Measurements from ENCODE around the gene DYNC1I1. TPM values are rescaled to one million over a fixed set of nuclear protein-coding genes. Genes with fewer than 3 reads are reported as not detected.

Gene DYNC1I1
- total RNA-seq, 1 experiment from 2014 or later, result 11.9 TPM

- H3K4me1 ChIP-seq, result peaks cover 60% of the 10 kb centered on the region
- H3K27ac ChIP-seq, result peak overlapping the region; percentile 34
- H3K9me3 ChIP-seq (replicated peaks), result no peaks in the 10 kb centered on the region
- peak; percentile 26 to 76 for DNase-seq
- H3K4me3 ChIP-seq, result no peak overlapping the region
- no peaks in the 10 kb centered on the region; the same call in 1 of the 2 replicates for H3K36me3 ChIP-seq
- no peaks in the 10 kb centered on the region for H3K27me3 ChIP-seq
Observed at GRCh38 chr7:95804052-95804451, 31.7 kb downstream of the DYNC1I1 start.

- Histone ChIP-seq H3K27me3 (no peaks in the 10 kb centered on the region), H3K4me1 (peaks cover 50% of the 10 kb centered on the region), H3K4me3 (no peak overlapping the region), H3K9me3 (replicated peaks) (no peaks in the 10 kb centered on the region), H3K36me3 (no peaks in the 10 kb centered on the region; the same call in 1 of the 2 replicates), H3K27ac (no peak overlapping the region)
- DNase-seq, result no peak
Observed at GRCh38 chr7:95805909-95806308, 33.6 kb downstream of the DYNC1I1 start.

- no peak overlapping the region; the same call in 1 of the 2 replicates for H3K27ac ChIP-seq
- DNase-seq, result peak; percentile 49 to 61
- no peaks in the 10 kb centered on the region for H3K9me3 ChIP-seq (replicated peaks)
- H3K36me3 ChIP-seq, result no peaks in the 10 kb centered on the region; the same call in 1 of the 2 replicates
- no peaks in the 10 kb centered on the region for H3K27me3 ChIP-seq
- no peak overlapping the region for H3K4me3 ChIP-seq
- peaks cover 44% of the 10 kb centered on the region for H3K4me1 ChIP-seq
Observed at GRCh38 chr7:95808396-95808795, 36.0 kb downstream of the DYNC1I1 start.

GRCh38 chr7:95811846-95812445, 39.6 kb downstream of the DYNC1I1 start:
- H3K27me3 ChIP-seq, result no peaks in the 10 kb centered on the region
- no peak overlapping the region for H3K4me3 ChIP-seq
- H3K4me1 ChIP-seq, result peaks cover 25% of the 10 kb centered on the region
- no peak for DNase-seq
- H3K36me3 ChIP-seq, result no peaks in the 10 kb centered on the region
- H3K27ac ChIP-seq, result no peak overlapping the region
- no peaks in the 10 kb centered on the region for H3K9me3 ChIP-seq (replicated peaks)

GRCh38 chr7:95814721-95815120, 42.4 kb downstream of the DYNC1I1 start:
- DNase-seq, result no peak
- H3K27me3 ChIP-seq, result no peaks in the 10 kb centered on the region
- H3K9me3 ChIP-seq (replicated peaks), result no peaks in the 10 kb centered on the region
- no peak overlapping the region for H3K27ac ChIP-seq
- H3K4me3 ChIP-seq, result no peak overlapping the region
- H3K4me1 ChIP-seq, result no peaks in the 10 kb centered on the region
- no peaks in the 10 kb centered on the region; the same call in 1 of the 2 replicates for H3K36me3 ChIP-seq

- Histone ChIP-seq H3K4me3 (no peak overlapping the region), H3K27ac (no peak overlapping the region), H3K9me3 (replicated peaks) (no peaks in the 10 kb centered on the region), H3K4me1 (no peaks in the 10 kb centered on the region), H3K27me3 (no peaks in the 10 kb centered on the region), H3K36me3 (no peaks in the 10 kb centered on the region; the same call in 1 of the 2 replicates)
- DNase-seq, result no peak
Observed at GRCh38 chr7:95817866-95818640, 45.7 kb downstream of the DYNC1I1 start.

GRCh38 chr7:95820778-95821177, 48.4 kb downstream of the DYNC1I1 start:
- no peaks in the 10 kb centered on the region for H3K27me3 ChIP-seq
- H3K4me3 ChIP-seq, result no peak overlapping the region
- no peaks in the 10 kb centered on the region for H3K4me1 ChIP-seq
- no peaks in the 10 kb centered on the region for H3K9me3 ChIP-seq (replicated peaks)
- DNase-seq, result no peak
- no peak overlapping the region for H3K27ac ChIP-seq
- no peaks in the 10 kb centered on the region; the same call in 1 of the 2 replicates for H3K36me3 ChIP-seq

GRCh38 chr7:95822717-95823116, 50.4 kb downstream of the DYNC1I1 start:
- Histone ChIP-seq H3K36me3 (no peaks in the 10 kb centered on the region; the same call in 1 of the 2 replicates), H3K9me3 (replicated peaks) (no peaks in the 10 kb centered on the region), H3K27me3 (no peaks in the 10 kb centered on the region), H3K4me1 (no peaks in the 10 kb centered on the region), H3K27ac (no peak overlapping the region), H3K4me3 (no peak overlapping the region)
- DNase-seq, result no peak

- H3K36me3 ChIP-seq, result no peaks in the 10 kb centered on the region
- no peak overlapping the region for H3K4me3 ChIP-seq
- no peaks in the 10 kb centered on the region; the same call in 1 of the 2 replicates for H3K4me1 ChIP-seq
- no peak overlapping the region for H3K27ac ChIP-seq
- DNase-seq, result no peak
- H3K9me3 ChIP-seq (replicated peaks), result no peaks in the 10 kb centered on the region
- H3K27me3 ChIP-seq, result no peaks in the 10 kb centered on the region
Observed at GRCh38 chr7:95824616-95825015, 52.3 kb downstream of the DYNC1I1 start.

GRCh38 chr7:95828824-95829790, 56.8 kb downstream of the DYNC1I1 start:
- H3K9me3 ChIP-seq (replicated peaks), result no peaks in the 10 kb centered on the region; the same call in 1 of the 2 replicates
- no peaks in the 10 kb centered on the region for H3K27me3 ChIP-seq
- no peak for DNase-seq
- no peaks in the 10 kb centered on the region for H3K36me3 ChIP-seq
- no peak overlapping the region for H3K4me3 ChIP-seq
- H3K4me1 ChIP-seq, result no peaks in the 10 kb centered on the region; the same call in 1 of the 2 replicates
- no peak overlapping the region for H3K27ac ChIP-seq

GRCh38 chr7:95840953-95841950, 68.9 kb downstream of the DYNC1I1 start:
- H3K9me3 ChIP-seq (replicated peaks), result no peaks in the 10 kb centered on the region; the same call in 1 of the 2 replicates
- peak overlapping the region; percentile 48 for H3K27ac ChIP-seq
- H3K27me3 ChIP-seq, result no peaks in the 10 kb centered on the region
- DNase-seq, result peak; percentile 78 to 92
- peak overlapping the region; percentile 8 for H3K4me3 ChIP-seq
- H3K4me1 ChIP-seq, result peaks cover 23% of the 10 kb centered on the region
- no peaks in the 10 kb centered on the region for H3K36me3 ChIP-seq

GRCh38 chr7:95843286-95843685, 70.9 kb downstream of the DYNC1I1 start:
- Histone ChIP-seq H3K27ac (no peak overlapping the region), H3K4me3 (no peak overlapping the region), H3K36me3 (no peaks in the 10 kb centered on the region), H3K27me3 (no peaks in the 10 kb centered on the region), H3K9me3 (replicated peaks) (no peaks in the 10 kb centered on the region; the same call in 1 of the 2 replicates), H3K4me1 (peaks cover 23% of the 10 kb centered on the region)
- DNase-seq, result peak in 1 of 2 experiments; percentile 22

GRCh38 chr7:95845007-95845406, 72.7 kb downstream of the DYNC1I1 start:
- no peak for DNase-seq
- Histone ChIP-seq H3K27ac (no peak overlapping the region), H3K4me1 (peaks cover 23% of the 10 kb centered on the region), H3K9me3 (replicated peaks) (no peaks in the 10 kb centered on the region; the same call in 1 of the 2 replicates), H3K36me3 (no peaks in the 10 kb centered on the region), H3K4me3 (no peak overlapping the region), H3K27me3 (no peaks in the 10 kb centered on the region)
